NCI-H345 treated with DMSO at 0.1 percent for 48 hours (cell line): ENCODE measurements around the gene IL6R.

ENCODE experiments used
- DNase-seq: peaks from one replicate; lab custom pipeline; 2025; ENCODE audit not compliant: unreplicated experiment; lab: John Stamatoyannopoulos, UW

IL6R gene

GRCh38 chr1:154503898-154504297 is 98.8 kb downstream of the IL6R start:
- DNase-seq = no peak

- DNase-seq = no peak
These were observed 107.6 kb downstream of the IL6R start for GRCh38 chr1:154512760-154513159.

GRCh38 chr1:154514066-154514553 is 109.0 kb downstream of the IL6R start:
- no peak for DNase-seq

GRCh38 chr1:154517661-154518060 is 112.5 kb downstream of the IL6R start:
- DNase-seq = no peak
